Measurements from ENCODE around the gene NEUROD2. TPM values are rescaled to one million over a fixed set of nuclear protein-coding genes. Genes with fewer than 3 reads are reported as not detected.
A peak's percentile ranks its signal among the peaks of the same experiment; 100 is the strongest.

The NEUROD2 gene
- total and polyA plus RNA-seq, 10 of the 15 experiments (the other 5 are each of a cell fraction or from before 2014, with no cell fraction given) = not detected

DNA sequence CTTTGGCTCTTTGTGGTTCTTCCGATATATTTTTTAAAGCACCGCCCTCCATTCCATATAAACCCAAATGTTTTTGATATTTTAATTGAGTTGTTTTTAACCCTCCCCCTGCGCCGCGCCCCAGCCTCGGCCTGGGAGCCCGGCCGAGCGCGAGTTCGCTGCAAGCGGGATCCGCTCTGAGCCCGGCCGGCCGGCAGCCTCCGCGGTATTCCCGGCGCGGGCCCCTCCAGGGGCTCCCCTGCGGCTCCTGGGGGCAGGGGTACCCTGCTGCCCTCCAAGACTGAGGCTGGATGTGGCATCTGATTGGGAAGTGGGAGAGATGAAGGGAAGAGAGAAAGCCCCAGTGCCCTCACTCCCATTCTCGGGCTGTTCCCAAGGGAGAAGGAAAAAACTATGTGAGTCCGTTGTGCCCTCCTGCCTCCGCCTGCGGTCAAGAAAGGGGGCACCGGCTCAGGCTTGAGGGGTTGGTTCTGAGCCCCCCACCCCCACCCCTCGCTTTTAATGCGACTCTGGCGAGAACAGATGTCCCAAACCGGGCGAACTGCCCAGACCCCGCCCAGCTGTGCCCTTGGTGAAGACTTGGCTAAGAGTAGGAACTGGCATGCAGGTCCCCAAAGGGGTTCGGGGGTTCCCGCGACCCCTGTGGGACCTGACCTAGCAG is 8.6 kb downstream of the NEUROD2 start:
- Histone ChIP-seq H3K9me3 (replicated peaks; ENCODE audit: control insufficient read depth, insufficient read depth, low read length) (no peaks in the 10 kb centered on the region), H4K20me1 (ENCODE audit: control insufficient read depth, insufficient read depth) (no peaks in the 10 kb centered on the region), H2AFZ (ENCODE audit: control insufficient read depth, low read depth, low read length) (no peak overlapping the region), H3K4me1 (ENCODE audit: control insufficient read depth, insufficient read depth, low read length) (peaks cover 6% of the 10 kb centered on the region; the same call in 1 of the 2 replicates), H3K79me2 (ENCODE audit: control insufficient read depth, insufficient read depth, low read length) (no peaks in the 10 kb centered on the region), H3K36me3 (ENCODE audit: control insufficient read depth in 2 of 2, insufficient read depth in 2 of 2, low read length in 1 of 2) (no peaks in the 10 kb centered on the region), H3K4me3 (no peak overlapping the region), H3K27ac (ENCODE audit: control insufficient read depth, insufficient read depth) (no peak overlapping the region), H3K4me2 (ENCODE audit: control insufficient read depth, insufficient read depth) (no peak overlapping the region), H3K27me3 (replicated peaks in 1 of 2; ENCODE audit: control insufficient read depth in 2 of 2, insufficient read depth in 2 of 2, low read length in 1 of 2) (peaks cover 46% of the 10 kb centered on the region in 2 experiments), H3K9ac (ENCODE audit: control insufficient read depth, insufficient read depth, low read length) (no peak overlapping the region)
- DNase-seq (ENCODE audit: low read depth, low spot score) (no peak), FAIRE-seq (no peak), ATAC-seq (no peak)
- TF ChIP-seq EED (IDR thresholded peaks at IDR 0.05; ENCODE audit: low read depth) (no peak), POLR2AphosphoS5 (IDR thresholded peaks at IDR 0.05; ENCODE audit: low read length) (no peak), SUZ12 (IDR thresholded peaks at IDR 0.05; ENCODE audit: unreplicated experiment) (peak; percentile 98)
- TF ChIP-seq, protein P1, sequence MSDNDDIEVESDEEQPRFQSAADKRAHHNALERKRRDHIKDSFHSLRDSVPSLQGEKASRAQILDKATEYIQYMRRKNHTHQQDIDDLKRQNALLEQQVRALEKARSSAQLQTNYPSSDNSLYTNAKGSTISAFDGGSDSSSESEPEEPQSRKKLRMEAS (IDR thresholded peaks at IDR 0.05; ENCODE audit: low read depth, low read length) = no peak
- intact Hi-C loops (cut with micrococcal nuclease; ENCODE audit: unreplicated experiment) = no loop called here
- ChIA-PET RAD21 (ENCODE audit: unreplicated experiment) (no interaction called here), SMC1A (ENCODE audit: uncharacterized antibody, unreplicated experiment) (no interaction called here), POLR2A (no interaction called here), CTCF (no interaction called here)
- in situ Hi-C loops (cut with MboI) = no loop called here
- no TSS peak for BruUV-seq (replicated peaks)
- WGBS (ENCODE audit: insufficient coverage, insufficient replicate concordance, low lambda C conversion rate, missing lambda C conversion rate) = under 1% methylated on average over 35 of the region's 36 CpGs

DNA sequence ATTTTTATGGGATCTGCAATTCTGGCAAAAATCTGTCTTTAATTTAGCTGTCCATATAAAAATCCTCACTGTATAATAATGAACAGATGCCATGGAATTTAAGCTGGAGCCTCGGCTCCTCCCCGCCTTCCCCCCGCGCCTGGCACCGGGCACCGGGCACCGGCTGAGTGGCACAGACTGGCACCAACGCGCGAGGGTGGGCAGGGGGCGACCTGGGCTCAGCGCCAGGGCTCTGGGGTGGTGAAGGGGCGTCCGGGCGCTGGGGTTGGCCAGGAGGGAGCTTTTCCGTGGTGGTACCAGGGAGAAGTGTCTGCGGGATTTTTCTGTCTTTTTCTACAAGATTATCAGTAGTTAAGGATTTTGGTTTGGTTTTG is 9.1 kb downstream of the NEUROD2 start:
- Histone ChIP-seq H3K4me1 (ENCODE audit: control insufficient read depth, insufficient read depth, low read length) (peaks cover under 1% of the 10 kb centered on the region; the same call in 1 of the 2 replicates), H4K20me1 (ENCODE audit: control insufficient read depth, insufficient read depth) (no peaks in the 10 kb centered on the region), H2AFZ (ENCODE audit: control insufficient read depth, low read depth, low read length) (no peak overlapping the region), H3K4me3 (no peak overlapping the region), H3K27me3 (replicated peaks in 1 of 2; ENCODE audit: control insufficient read depth in 2 of 2, insufficient read depth in 2 of 2, low read length in 1 of 2) (peaks cover 43 to 44% of the 10 kb centered on the region in 2 experiments), H3K27ac (ENCODE audit: control insufficient read depth, insufficient read depth) (no peak overlapping the region), H3K79me2 (ENCODE audit: control insufficient read depth, insufficient read depth, low read length) (no peaks in the 10 kb centered on the region), H3K9ac (ENCODE audit: control insufficient read depth, insufficient read depth, low read length) (no peak overlapping the region), H3K9me3 (replicated peaks; ENCODE audit: control insufficient read depth, insufficient read depth, low read length) (no peaks in the 10 kb centered on the region), H3K36me3 (ENCODE audit: control insufficient read depth in 2 of 2, insufficient read depth in 2 of 2, low read length in 1 of 2) (no peaks in the 10 kb centered on the region), H3K4me2 (ENCODE audit: control insufficient read depth, insufficient read depth) (no peak overlapping the region)
- POLR2A ChIA-PET = no interaction called here
- in situ Hi-C loops (cut with MboI) (no loop called here), intact Hi-C loops (cut with micrococcal nuclease; ENCODE audit: unreplicated experiment) (no loop called here)
- RAD21 ChIA-PET (ENCODE audit: unreplicated experiment) = no interaction called here
- no TSS peak for BruUV-seq (replicated peaks)
- ATAC-seq (no peak), FAIRE-seq (no peak), DNase-seq (ENCODE audit: low read depth, low spot score) (no peak)
- WGBS (ENCODE audit: insufficient coverage, insufficient replicate concordance, low lambda C conversion rate, missing lambda C conversion rate) = 1% methylated on average over 17 of the region's 17 CpGs
- SMC1A ChIA-PET (ENCODE audit: uncharacterized antibody, unreplicated experiment) = no interaction called here
- CTCF ChIA-PET = no interaction called here
- TF ChIP-seq, protein P2, sequence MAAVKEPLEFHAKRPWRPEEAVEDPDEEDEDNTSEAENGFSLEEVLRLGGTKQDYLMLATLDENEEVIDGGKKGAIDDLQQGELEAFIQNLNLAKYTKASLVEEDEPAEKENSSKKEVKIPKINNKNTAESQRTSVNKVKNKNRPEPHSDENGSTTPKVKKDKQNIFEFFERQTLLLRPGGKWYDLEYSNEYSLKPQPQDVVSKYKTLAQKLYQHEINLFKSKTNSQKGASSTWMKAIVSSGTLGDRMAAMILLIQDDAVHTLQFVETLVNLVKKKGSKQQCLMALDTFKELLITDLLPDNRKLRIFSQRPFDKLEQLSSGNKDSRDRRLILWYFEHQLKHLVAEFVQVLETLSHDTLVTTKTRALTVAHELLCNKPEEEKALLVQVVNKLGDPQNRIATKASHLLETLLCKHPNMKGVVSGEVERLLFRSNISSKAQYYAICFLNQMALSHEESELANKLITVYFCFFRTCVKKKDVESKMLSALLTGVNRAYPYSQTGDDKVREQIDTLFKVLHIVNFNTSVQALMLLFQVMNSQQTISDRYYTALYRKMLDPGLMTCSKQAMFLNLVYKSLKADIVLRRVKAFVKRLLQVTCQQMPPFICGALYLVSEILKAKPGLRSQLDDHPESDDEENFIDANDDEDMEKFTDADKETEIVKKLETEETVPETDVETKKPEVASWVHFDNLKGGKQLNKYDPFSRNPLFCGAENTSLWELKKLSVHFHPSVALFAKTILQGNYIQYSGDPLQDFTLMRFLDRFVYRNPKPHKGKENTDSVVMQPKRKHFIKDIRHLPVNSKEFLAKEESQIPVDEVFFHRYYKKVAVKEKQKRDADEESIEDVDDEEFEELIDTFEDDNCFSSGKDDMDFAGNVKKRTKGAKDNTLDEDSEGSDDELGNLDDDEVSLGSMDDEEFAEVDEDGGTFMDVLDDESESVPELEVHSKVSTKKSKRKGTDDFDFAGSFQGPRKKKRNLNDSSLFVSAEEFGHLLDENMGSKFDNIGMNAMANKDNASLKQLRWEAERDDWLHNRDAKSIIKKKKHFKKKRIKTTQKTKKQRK (IDR thresholded peaks at IDR 0.05; ENCODE audit: low read depth, low read length) = no peak
- TF ChIP-seq, protein P3, sequence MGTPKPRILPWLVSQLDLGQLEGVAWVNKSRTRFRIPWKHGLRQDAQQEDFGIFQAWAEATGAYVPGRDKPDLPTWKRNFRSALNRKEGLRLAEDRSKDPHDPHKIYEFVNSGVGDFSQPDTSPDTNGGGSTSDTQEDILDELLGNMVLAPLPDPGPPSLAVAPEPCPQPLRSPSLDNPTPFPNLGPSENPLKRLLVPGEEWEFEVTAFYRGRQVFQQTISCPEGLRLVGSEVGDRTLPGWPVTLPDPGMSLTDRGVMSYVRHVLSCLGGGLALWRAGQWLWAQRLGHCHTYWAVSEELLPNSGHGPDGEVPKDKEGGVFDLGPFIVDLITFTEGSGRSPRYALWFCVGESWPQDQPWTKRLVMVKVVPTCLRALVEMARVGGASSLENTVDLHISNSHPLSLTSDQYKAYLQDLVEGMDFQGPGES (IDR thresholded peaks at IDR 0.05) = no peak
- TF ChIP-seq NBN (IDR thresholded peaks at IDR 0.05) (no peak), ZNF274 (IDR thresholded peaks at IDR 0.05; ENCODE audit: insufficient read depth, insufficient read length) (no peak), NR2C1 (IDR thresholded peaks at IDR 0.05) (no peak), RBBP5 (conservative IDR thresholded peaks at IDR 0.05) (no peak), ASH2L (IDR thresholded peaks at IDR 0.05; ENCODE audit: borderline replicate concordance, low read depth) (no peak)
- TF ChIP-seq, protein P4, sequence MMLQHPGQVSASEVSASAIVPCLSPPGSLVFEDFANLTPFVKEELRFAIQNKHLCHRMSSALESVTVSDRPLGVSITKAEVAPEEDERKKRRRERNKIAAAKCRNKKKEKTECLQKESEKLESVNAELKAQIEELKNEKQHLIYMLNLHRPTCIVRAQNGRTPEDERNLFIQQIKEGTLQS (IDR thresholded peaks at IDR 0.05; ENCODE audit: borderline replicate concordance, extremely low read depth, low read depth, low read length) = no peak

All from GM12878 (cell line).